Mammary epithelial cell (primary cell): ENCODE results near the gene DDC.

ENCODE experiments used
- EZH2 ChIP-seq: IDR thresholded peaks from 2 replicates; pipeline ENCODE4 v1.6.1; 2012; ENCODE audit warnings: low read length, inconsistent platforms, borderline replicate concordance
- TF ChIP-seq, protein P1 (sequence below), 2 donors: IDR thresholded peaks in 1 of 2; conservative IDR thresholded peaks in 1 of 2; 2 replicates each; pipeline ENCODE4 v1.5.1; 2011 to 2012; ENCODE audit warnings: inconsistent platforms in 2 of 2, low read length in 2 of 2, mild to moderate bottlenecking in 2 of 2, control low read depth in 1 of 2, low read depth in 1 of 2; ENCODE audit not compliant: insufficient read depth in 1 of 2; ENCODE audit errors: extremely low read depth in 1 of 2

DNA sequence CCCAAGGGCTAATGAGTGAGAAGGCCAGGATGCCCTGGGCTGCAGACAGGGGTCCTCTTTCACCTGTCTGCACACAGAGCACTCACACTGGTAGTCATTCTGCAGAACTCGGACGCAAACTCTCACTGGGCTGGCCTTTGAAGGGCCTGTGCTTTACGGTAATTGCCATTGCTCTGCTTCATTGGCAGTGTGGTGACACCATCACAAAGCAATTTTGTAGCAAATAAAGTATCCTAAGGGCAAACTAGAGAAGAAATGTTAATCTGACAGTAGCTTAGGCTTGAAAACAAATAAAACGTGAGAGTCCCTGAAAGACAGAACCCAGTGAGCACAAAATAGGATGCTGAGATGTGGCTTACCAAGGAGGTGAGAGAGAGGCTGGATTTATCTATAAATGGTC, 84.4 kb downstream of the DDC start:
- TF ChIP-seq, protein P1, sequence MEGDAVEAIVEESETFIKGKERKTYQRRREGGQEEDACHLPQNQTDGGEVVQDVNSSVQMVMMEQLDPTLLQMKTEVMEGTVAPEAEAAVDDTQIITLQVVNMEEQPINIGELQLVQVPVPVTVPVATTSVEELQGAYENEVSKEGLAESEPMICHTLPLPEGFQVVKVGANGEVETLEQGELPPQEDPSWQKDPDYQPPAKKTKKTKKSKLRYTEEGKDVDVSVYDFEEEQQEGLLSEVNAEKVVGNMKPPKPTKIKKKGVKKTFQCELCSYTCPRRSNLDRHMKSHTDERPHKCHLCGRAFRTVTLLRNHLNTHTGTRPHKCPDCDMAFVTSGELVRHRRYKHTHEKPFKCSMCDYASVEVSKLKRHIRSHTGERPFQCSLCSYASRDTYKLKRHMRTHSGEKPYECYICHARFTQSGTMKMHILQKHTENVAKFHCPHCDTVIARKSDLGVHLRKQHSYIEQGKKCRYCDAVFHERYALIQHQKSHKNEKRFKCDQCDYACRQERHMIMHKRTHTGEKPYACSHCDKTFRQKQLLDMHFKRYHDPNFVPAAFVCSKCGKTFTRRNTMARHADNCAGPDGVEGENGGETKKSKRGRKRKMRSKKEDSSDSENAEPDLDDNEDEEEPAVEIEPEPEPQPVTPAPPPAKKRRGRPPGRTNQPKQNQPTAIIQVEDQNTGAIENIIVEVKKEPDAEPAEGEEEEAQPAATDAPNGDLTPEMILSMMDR (conservative IDR thresholded peaks at IDR 0.05 in 1 of 2, IDR thresholded peaks at IDR 0.05 in 1 of 2; ENCODE audit: extremely low read depth in 1 of 2, insufficient read depth in 1 of 2, low read depth in 1 of 2, low read length in 2 of 2) = no peak
- TF ChIP-seq EZH2 = no peak
